ENCODE measurements around the gene ADD1. TPM values are rescaled to one million over a fixed set of nuclear protein-coding genes. Genes with fewer than 3 reads are reported as not detected.

ADD1 gene
- total RNA-seq, 1 experiment from 2014 or later: 232 TPM

- intact Hi-C loops (cut with micrococcal nuclease; ENCODE audit: unreplicated experiment): no loop called here
- Histone ChIP-seq H3K9me3 (ENCODE audit: low read depth, low read length, poor library complexity, severe bottlenecking) (no peaks in the 10 kb centered on the region), H3K27me3 (replicated peaks; ENCODE audit: insufficient read depth, low read depth, low read length, poor library complexity) (no peaks in the 10 kb centered on the region), H3K36me3 (ENCODE audit: insufficient read depth, low read length, poor library complexity, severe bottlenecking) (no peaks in the 10 kb centered on the region), H3K4me3 (ENCODE audit: low read depth, low read length, poor library complexity, severe bottlenecking) (no peak overlapping the region), H3K4me1 (ENCODE audit: insufficient read depth, low read length, poor library complexity, severe bottlenecking) (peaks cover 11% of the 10 kb centered on the region), H3K27ac (ENCODE audit: low read depth, low read length, poor library complexity, severe bottlenecking) (no peak overlapping the region)
- no TSS peak for BruUV-seq (replicated peaks)
- CTCF ChIA-PET: no interaction called here
- DNase-seq (ENCODE audit: low spot score): no peak
- POLR2A ChIA-PET (ENCODE audit: low non-redundant PET): no interaction called here
- TF ChIP-seq CTCF (conservative IDR thresholded peaks at IDR 0.05; ENCODE audit: low read depth, low read length) (no peak), EZH2 (IDR thresholded peaks at IDR 0.05; ENCODE audit: borderline replicate concordance, low read depth, low read length, poor library complexity, severe bottlenecking) (no peak)
Measured at GRCh38 chr4:2800691-2801596, 42.7 kb upstream of the ADD1 start.

GRCh38 chr4:2802618-2803531 lies 40.8 kb upstream of the ADD1 start:
- Histone ChIP-seq H3K27me3 (replicated peaks; ENCODE audit: insufficient read depth, low read depth, low read length, poor library complexity) (no peaks in the 10 kb centered on the region), H3K36me3 (ENCODE audit: insufficient read depth, low read length, poor library complexity, severe bottlenecking) (no peaks in the 10 kb centered on the region), H3K27ac (ENCODE audit: low read depth, low read length, poor library complexity, severe bottlenecking) (no peak overlapping the region), H3K9me3 (ENCODE audit: low read depth, low read length, poor library complexity, severe bottlenecking) (no peaks in the 10 kb centered on the region), H3K4me1 (ENCODE audit: insufficient read depth, low read length, poor library complexity, severe bottlenecking) (peaks cover 11% of the 10 kb centered on the region), H3K4me3 (ENCODE audit: low read depth, low read length, poor library complexity, severe bottlenecking) (no peak overlapping the region)
- ChIA-PET POLR2A (ENCODE audit: low non-redundant PET) (interaction anchor here (0.6 kb wide), 1 partner anchor 273 kb away, joined by 3 read pairs; no protein-coding TSS in a partner anchor), CTCF (no interaction called here)
- no peak for DNase-seq (ENCODE audit: low spot score)
- intact Hi-C loops (cut with micrococcal nuclease; ENCODE audit: unreplicated experiment): no loop called here
- no TSS peak for BruUV-seq (replicated peaks)
- TF ChIP-seq CTCF (conservative IDR thresholded peaks at IDR 0.05; ENCODE audit: low read depth, low read length): no peak
- no peak for TF ChIP-seq EZH2 (IDR thresholded peaks at IDR 0.05; ENCODE audit: borderline replicate concordance, low read depth, low read length, poor library complexity, severe bottlenecking)

GRCh38 chr4:2803624-2804448 lies 39.8 kb upstream of the ADD1 start:
- CTCF ChIA-PET: no interaction called here

More at GRCh38 chr4:2803624-2804448, 39.8 kb upstream of the ADD1 start:
- no peak for DNase-seq (ENCODE audit: low spot score)
- TF ChIP-seq EZH2 (IDR thresholded peaks at IDR 0.05; ENCODE audit: borderline replicate concordance, low read depth, low read length, poor library complexity, severe bottlenecking): no peak
- POLR2A ChIA-PET (ENCODE audit: low non-redundant PET): interaction anchor here (0.6 kb wide), 1 partner anchor 274 kb away, joined by 3 read pairs; no protein-coding TSS in a partner anchor
- H3K9me3 ChIP-seq (ENCODE audit: low read depth, low read length, poor library complexity, severe bottlenecking): no peaks in the 10 kb centered on the region
- H3K4me1 ChIP-seq (ENCODE audit: insufficient read depth, low read length, poor library complexity, severe bottlenecking): peaks cover 2% of the 10 kb centered on the region
- H3K4me3 ChIP-seq (ENCODE audit: low read depth, low read length, poor library complexity, severe bottlenecking): no peak overlapping the region
- intact Hi-C loops (cut with micrococcal nuclease; ENCODE audit: unreplicated experiment): no loop called here
- no peaks in the 10 kb centered on the region for H3K36me3 ChIP-seq (ENCODE audit: insufficient read depth, low read length, poor library complexity, severe bottlenecking)
- no peaks in the 10 kb centered on the region for H3K27me3 ChIP-seq (replicated peaks; ENCODE audit: insufficient read depth, low read depth, low read length, poor library complexity)
- no peak overlapping the region for H3K27ac ChIP-seq (ENCODE audit: low read depth, low read length, poor library complexity, severe bottlenecking)
- no TSS peak for BruUV-seq (replicated peaks)
